Hematopoietic multipotent progenitor cell (in vitro differentiated cells): Measurements from ENCODE around the gene SCIMP. TPM values are rescaled to one million over a fixed set of nuclear protein-coding genes. Genes with fewer than 3 reads are reported as not detected.
"Not testable (repeated sequence)": the region's sequence is repeated elsewhere in the genome, so short reads cannot be mapped to it uniquely, and the experiment has no call there.

ENCODE experiments used
- DNase-seq, 3 donors: peaks; one replicate each; pipeline ENCODE4 v3.0.0-alpha.2; 2011 to 2015; ENCODE audit warnings: low read depth in 2 of 3, low spot score in 2 of 3
- total RNA-seq: library from RNA; depleted of rRNA; stranded (reverse); fragments of >200 nt; gene quantifications from one replicate; pipeline ENCODE4 v1.2.3, GENCODE V29; 2012

SCIMP gene
- total RNA-seq, 1 donor, result 0.54 TPM

DNA sequence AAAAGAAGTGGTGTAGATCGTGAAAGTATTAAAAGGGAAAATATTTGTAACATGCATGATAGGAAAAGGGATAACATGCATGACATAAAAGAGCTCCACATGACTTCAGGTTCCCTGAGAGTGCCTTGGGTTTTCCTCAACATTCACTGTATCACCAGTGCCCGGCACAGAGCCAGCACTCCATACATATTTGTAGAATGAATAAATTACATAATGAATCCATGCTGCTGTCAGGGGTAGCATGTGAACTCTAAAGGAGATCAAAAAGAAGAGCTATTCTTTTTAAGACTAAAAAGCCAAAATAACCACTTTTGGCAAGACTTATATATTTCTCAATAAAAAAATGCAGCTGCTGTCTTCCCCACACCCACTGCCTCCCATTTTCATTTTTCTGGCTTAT is 40.3 kb downstream of the SCIMP start:
- DNase-seq, result no peak

DNA sequence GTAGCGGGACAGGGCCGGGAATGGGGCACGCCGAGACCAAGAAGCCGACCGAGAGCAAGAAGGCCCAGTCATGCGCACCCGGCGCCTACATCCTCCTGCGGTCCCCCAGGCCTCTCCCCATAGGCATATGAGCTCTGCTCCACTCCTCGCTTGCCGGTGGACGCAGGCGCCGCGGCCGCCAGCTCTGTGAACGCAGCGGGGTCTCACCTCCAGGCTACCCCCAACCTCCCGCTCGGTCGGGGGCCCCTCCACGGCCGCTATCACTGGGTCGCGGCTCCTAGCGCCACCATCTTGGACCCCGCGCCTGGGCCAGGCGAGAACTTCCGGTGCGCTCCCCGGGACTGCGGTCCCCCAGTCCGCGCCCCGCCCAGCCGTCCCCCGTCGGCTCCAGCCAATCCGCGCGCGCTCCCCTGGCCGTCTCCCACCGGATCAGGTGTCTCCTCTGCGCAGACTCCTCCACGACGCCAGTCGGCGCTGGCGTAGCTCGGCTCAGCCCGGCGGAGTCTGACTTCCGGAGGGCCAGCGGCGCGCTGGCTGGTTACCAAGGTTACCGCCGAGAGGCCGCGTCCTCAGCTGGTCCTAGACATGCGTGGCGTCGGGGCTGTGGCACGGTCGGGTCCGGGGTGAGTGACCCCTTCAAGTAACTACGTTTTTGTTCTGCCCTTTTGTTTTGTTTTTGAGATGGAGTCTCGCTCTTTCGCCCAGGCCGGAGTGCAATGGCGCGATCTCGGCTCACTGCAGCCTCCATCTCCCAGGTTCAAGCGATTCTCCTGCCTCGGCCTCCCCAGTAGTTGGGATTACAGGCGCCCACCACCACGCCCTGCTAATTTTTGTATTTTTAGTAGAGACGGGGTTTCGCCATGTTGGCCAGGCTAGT is 42.9 kb downstream of the SCIMP start, which contains the start of gene ZNF594:
TSS of gene ZNF594 (minus strand) at position 328 of the 877 bp plus-strand sequence. CDS start 7,612 bp downstream, outside the sequence.
- peak; percentile 86 to 97 (median 97) for DNase-seq

DNA sequence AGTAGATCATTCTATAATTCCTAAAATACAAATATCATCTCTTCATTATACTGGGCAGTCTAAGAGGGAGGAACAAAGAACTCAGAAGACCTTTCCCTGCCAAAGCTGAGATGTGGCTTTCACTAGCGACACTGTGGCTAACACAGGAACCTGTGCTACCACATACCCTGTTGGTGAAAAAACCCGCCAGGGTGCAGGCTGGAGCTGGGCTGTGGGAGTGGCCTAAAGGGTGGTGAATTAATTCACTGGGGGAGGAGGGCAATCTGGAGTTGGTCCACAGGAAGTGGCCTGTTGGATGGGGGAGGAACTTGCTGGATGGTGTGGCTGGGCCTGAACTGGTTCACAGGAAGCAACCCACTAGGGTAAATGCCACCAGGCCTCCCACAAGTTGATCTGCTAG is 50.4 kb downstream of the SCIMP start:
- no peak for DNase-seq

DNA sequence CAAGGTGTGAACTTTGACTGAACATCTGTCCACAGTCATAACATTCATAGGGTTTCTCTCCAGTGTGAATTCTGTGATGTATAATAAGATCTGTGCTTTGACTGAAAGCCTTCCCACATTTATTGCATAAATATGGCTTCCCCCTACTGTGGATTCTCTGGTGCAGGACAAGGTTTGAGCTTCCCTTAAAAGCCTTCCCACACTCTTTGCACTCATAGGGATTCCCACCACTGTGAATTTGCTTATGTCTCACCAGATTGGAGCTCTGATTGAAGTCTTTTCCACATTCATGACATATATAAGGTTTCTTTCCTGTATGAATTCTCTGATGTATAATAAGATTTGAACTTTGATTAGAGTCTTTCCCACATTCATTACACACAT is 51.3 kb downstream of the SCIMP start:
- DNase-seq, result no peak

DNA sequence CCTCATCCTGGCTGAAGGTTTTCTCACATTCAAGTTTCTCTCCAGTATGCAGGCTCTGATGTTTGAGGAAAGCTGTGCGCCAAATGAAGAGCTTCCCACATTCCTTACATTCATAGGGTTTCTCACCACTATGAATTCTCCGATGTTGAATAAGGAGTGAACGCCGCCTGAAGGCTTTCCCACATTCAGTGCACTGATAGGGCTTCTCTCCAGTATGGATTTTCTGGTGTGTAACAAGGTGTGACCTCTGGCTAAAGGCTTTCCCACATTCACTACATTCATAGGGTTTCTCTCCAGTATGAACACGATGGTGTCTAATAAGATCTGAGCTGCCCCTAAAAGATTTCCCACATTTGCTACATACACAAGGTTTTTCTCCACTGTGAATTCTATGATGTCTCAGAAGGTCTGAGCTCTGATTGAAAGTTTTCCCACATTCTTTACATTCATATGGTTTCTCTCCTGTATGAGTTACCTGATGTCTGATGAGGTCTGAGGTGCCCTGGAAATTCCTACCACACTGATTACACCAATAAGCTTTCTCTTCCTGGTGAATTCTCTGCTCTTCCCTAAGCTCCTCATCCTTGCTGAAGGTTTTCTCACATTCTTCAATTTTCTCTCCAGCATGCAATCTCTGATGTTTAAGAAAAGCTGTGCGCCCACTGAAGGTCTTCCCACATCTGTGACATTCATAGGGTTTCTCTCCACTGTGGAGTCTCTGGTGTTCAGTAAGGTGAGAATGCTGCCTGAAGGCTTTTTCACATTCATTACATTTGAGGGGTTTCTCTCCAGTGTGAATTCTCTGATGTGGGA is 51.9 kb downstream of the SCIMP start:
- no peak for DNase-seq

DNA sequence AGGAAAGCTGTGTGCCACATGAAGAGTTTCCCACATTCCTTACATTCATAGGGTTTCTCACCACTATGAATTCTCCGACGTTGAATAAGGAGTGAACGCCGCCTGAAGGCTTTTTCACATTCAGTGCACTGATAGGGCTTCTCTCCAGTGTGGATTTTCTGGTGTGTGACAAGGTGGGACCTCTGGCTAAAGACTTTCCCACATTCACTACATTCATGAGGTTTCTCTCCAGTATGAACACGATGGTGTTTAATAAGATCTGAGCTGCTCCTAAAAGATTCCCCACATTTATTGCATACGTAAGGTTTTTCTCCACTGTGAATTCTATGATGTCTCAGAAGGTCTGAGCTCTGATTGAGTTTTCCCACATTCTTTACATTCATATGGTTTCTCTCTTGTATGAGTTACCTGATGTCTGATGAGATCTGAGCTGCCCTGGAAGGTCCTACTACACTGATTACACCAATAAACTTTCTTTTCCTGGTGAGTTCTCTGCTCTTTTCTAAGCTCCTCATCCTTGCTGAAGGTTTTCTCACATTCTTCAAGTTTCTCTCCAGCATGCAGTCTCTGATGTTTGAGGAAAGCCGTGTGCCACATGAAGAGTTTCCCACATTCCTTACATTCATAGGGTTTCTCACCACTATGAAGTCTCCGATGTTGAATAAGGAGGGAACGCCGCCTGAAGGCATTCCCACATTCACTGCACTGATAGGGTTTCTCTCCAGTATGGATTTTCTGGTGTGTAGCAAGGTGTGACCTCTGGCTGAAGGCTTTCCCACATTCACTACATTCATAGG is 53.0 kb downstream of the SCIMP start:
- no peak for DNase-seq

DNA sequence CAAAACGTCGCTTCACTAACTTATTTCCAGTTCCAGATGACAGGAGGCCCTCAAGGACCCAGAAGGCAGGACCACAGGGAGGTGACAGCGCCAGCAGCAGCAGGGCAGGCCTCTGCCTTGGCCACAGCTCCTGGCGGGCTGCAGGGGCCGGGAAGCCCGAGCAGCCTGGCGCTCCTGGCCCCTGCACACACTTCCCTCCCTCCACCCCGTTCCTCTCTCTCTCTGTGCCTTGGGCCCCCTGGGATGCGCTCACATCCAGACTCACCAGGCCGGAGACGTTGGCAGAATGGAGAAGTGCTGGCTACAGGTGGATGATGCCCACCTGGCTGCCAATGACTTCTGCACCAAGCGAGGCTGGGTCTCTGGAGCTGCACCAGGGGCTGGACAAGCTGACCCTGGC is 55.7 kb downstream of the SCIMP start:
- no peak for DNase-seq

DNA sequence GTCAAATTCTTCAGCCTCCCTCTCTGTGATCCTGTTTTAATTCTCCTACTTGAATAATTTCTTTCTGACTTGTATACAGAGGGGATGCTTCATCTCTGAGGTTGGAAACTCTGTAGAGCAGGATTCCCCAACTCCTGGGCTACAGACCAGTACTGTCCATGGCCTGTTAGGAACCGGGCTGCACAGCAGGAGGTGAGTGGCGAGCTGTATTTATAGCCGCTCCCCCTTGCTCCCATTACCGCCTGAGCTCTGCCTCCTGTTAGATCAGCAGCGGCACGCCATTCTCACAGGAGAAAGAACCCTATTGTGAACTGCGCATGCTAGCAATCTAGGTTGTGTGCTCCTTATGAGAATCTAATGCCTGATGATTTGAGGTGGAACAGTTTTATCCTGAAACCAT is 59.6 kb downstream of the SCIMP start:
- not testable (repeated sequence) for DNase-seq

DNA sequence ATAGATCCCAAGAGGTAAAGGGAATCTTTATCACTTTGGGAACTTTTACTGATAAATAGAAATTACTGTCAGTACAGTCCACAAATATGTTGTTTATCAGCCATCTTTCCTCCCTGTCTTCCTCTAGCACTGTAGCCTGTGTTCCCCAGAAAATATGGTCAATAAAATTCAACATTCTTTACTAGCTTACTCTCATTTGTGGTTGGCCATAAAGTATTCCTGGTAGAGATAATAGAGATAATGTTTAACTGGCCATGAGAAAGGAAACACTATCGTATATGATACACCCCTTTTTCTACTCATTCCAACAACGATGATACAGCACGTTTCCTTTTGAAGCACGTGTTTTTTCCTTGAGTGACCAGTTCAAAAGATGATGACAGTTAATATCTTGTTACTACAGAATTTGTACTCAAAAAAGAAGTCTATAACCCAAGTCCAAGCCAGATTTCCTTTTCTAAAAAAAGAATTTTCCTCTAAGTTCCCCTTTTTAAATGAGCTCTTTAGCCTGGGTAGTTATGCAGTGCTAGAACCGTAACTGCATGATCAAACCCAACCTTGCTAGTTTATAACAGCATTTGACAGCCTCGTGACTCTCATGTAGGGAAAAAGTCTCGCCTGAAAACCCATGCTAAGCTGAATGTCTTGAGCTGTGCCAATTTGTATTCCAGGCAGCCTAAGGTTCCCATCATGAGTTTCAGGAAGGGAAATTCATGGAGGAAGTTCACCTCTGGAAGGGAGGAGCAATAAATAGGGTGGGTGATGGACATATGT is 68.7 kb downstream of the SCIMP start:
- DNase-seq, result peak in 2 of 3 donors; percentile 27 to 58

DNA sequence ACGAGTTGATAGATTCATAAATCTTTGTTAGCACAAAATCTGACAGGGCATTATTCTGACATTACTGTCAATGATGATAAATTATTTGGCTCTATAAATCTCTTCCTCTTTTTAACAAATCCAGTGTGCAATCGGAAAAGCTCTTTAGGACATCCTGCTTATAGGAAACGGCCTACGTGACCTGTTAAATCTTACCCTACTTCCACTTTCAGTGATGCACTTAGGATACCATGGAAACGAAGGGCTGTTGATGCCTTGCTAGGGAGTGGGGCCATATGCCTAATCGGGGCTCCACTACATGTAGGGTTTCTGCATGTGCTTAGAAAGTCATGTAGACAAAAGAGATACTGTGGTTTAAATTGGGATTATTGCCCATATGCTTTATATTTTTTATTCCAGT is 70.2 kb downstream of the SCIMP start:
- DNase-seq, result peak in 1 of 3 donors; percentile 57

DNA sequence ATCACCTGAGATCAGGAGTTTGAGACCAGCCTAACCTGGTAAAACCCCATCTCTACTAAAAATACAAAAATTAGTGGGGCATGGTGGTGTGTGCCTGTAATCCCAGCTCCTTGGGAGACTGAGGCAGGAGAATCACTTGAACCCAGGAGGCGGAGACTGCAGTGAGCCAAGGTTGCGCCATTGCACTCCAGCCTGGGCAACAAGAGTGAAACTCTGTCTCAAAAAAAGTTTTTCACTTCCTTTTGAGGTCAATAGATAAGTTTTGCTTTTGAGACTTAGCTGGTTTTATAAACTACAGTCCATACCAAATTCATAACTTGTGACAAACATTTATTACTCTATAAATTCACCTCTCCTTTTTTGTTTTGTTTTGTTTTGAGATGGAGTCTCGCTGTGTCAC is 72.9 kb downstream of the SCIMP start:
- not testable (repeated sequence) for DNase-seq

DNA sequence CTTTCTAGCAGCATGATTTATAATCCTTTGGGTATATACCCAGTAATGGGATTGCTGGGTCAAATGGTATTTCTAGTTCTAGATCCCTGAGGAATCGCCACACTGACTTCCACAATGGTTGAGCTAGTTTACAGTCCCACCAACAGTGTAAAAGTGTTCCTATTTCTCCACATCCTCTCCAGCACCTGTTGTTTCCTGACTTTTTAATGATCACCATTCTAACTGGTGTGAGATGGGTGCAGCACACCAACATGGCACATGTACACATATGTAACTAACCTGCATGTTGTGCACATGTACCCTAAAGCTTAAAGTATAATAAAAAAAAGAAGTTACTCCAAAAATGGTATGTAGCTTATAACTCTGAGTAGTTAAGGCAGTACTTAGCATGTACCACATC is 74.0 kb downstream of the SCIMP start:
- not testable (repeated sequence) for DNase-seq

Other genes with a start within 250 kb of the SCIMP start
- gene CAMTA2, start 247.2 kb downstream of the SCIMP start, total RNA-seq, result 6.2 TPM
- not detected for gene INCA1, start 237.3 kb downstream of the SCIMP start, total RNA-seq
- gene KIF1C, start 236.9 kb downstream of the SCIMP start, total RNA-seq, result 1.1 TPM
- not detected for gene SLC52A1, start 199.4 kb downstream of the SCIMP start, total RNA-seq
- gene ZFP3, start 156.4 kb downstream of the SCIMP start, total RNA-seq, result 1.3 TPM
- gene ZNF232, start 123.0 kb downstream of the SCIMP start, total RNA-seq, result 4.8 TPM
- gene USP6, start 118.8 kb downstream of the SCIMP start, total RNA-seq, result 2.2 TPM
- 17.5 TPM for gene ZNF594, start 43.0 kb downstream of the SCIMP start, total RNA-seq
- 11.0 TPM for gene RABEP1, start 47.4 kb upstream of the SCIMP start, total RNA-seq
- gene NUP88, start 184.8 kb upstream of the SCIMP start, total RNA-seq, result 61.7 TPM
- 27.2 TPM for gene RPAIN, start 185.3 kb upstream of the SCIMP start, total RNA-seq
- 113 TPM for gene C1QBP, start 204.3 kb upstream of the SCIMP start, total RNA-seq
- 16.2 TPM for gene DHX33, start 234.1 kb upstream of the SCIMP start, total RNA-seq